Fibroblast of lung (primary cell): ENCODE measurements around the gene CLDN10. TPM values are rescaled to one million over a fixed set of nuclear protein-coding genes. Genes with fewer than 3 reads are reported as not detected.

Source experiments
- DNase-seq, 2 donors: peaks; one replicate each; pipeline versions ENCODE4 v3.0.0 to v3.0.0-alpha.2; 2010; ENCODE audit warnings: low read depth in 2 of 2
- H2AFZ ChIP-seq: 2 replicates; pipeline ENCODE4 v1.5.1; 2012; ENCODE audit warnings: low read length, control low read depth, inconsistent platforms
- H3K27ac ChIP-seq: 2 replicates; pipeline ENCODE4 v1.5.1; 2011; ENCODE audit warnings: low read length, control low read depth; ENCODE audit not compliant: insufficient read depth
- H3K27me3 ChIP-seq: 2 replicates; pipeline ENCODE4 v1.5.1; 2011; ENCODE audit warnings: mild to moderate bottlenecking, low read length; ENCODE audit not compliant: control insufficient read depth, insufficient read depth
- H3K36me3 ChIP-seq: 2 replicates; pipeline ENCODE4 v1.5.1; 2011; ENCODE audit warnings: low read length; ENCODE audit not compliant: control insufficient read depth, insufficient read depth
- H3K4me1 ChIP-seq: 2 replicates; pipeline ENCODE4 v1.5.1; 2011; ENCODE audit warnings: low read length; ENCODE audit not compliant: control insufficient read depth, insufficient read depth; ENCODE audit errors: extremely low read depth
- H3K4me2 ChIP-seq: 2 replicates; pipeline ENCODE4 v1.5.1; 2011; ENCODE audit warnings: low read length, control low read depth; ENCODE audit not compliant: insufficient read depth; ENCODE audit errors: extremely low read depth
- H3K4me3 ChIP-seq, 4 experiments: fragments of 200-600 bp in 1 of 4; sonication (generic) in 1 of 4; replicated peaks in 1 of 4; 2 replicates each; pipeline ENCODE4 v1.5.1; 2011 to 2016; ENCODE audit warnings: low read length in 4 of 4, low read depth in 3 of 4, mild to moderate bottlenecking in 3 of 4, control low read depth in 2 of 4, inconsistent platforms in 1 of 4, mixed read lengths in 1 of 4; ENCODE audit not compliant: insufficient read depth in 1 of 4; ENCODE audit errors: control extremely low read depth in 1 of 4
- H3K79me2 ChIP-seq: 2 replicates; pipeline ENCODE4 v1.5.1; 2012; ENCODE audit warnings: mild to moderate bottlenecking, low read length, inconsistent platforms; ENCODE audit not compliant: control insufficient read depth, insufficient read depth
- H3K9ac ChIP-seq: 2 replicates; pipeline ENCODE4 v1.5.1; 2011; ENCODE audit warnings: mild to moderate bottlenecking, low read length, control low read depth; ENCODE audit not compliant: insufficient read depth
- H3K9me3 ChIP-seq: 2 replicates; pipeline ENCODE4 v1.5.1; 2012; ENCODE audit warnings: low read depth, low read length; ENCODE audit not compliant: control insufficient read depth, insufficient read depth
- H4K20me1 ChIP-seq: 2 replicates; pipeline ENCODE4 v1.5.1; 2011; ENCODE audit warnings: low read length; ENCODE audit not compliant: control insufficient read depth, insufficient read depth; ENCODE audit errors: extremely low read depth
- CTCF ChIP-seq, 2 donors: IDR thresholded peaks in 1 of 2; conservative IDR thresholded peaks in 1 of 2; 1 replicate in 1 of 2; 2 replicates in 1 of 2; pipeline ENCODE4 v1.5.1; 2011 to 2012; ENCODE audit warnings: low read length in 2 of 2, control low read depth in 1 of 2, inconsistent platforms in 1 of 2, low read depth in 1 of 2, mild to moderate bottlenecking in 1 of 2
- EZH2 ChIP-seq: IDR thresholded peaks from 2 replicates; pipeline ENCODE4 v1.5.1; 2012; ENCODE audit warnings: low read length, control low read depth, mild to moderate bottlenecking; ENCODE audit errors: missing control alignments
- polyA plus RNA-seq, 2 donors: library from polyadenylated mRNA; depleted of rRNA in 1 of 2; stranded (reverse) in 1 of 2; unstranded in 1 of 2; fragments of >200 nt; gene quantifications; 2 replicates each; pipeline ENCODE4 v1.2.1, GENCODE V29; 2011 to 2012; ENCODE audit warnings: missing spikeins in 1 of 2
- total RNA-seq: library from RNA; depleted of rRNA; stranded (reverse); fragments of >200 nt; gene quantifications from 2 replicates; pipeline ENCODE4 v1.2.1, GENCODE V29; 2014

The CLDN10 gene
- total and polyA plus RNA-seq, 2 donors (not counting 1 experiment from before 2014, with no cell fraction given) = not detected

GRCh38 chr13:95527955-95528354 is 24.6 kb upstream of the CLDN10 start:
- Histone ChIP-seq H3K4me2 (no peak overlapping the region), H2AFZ (no peak overlapping the region), H3K4me1 (no peaks in the 10 kb centered on the region), H3K36me3 (no peaks in the 10 kb centered on the region), H3K79me2 (no peaks in the 10 kb centered on the region), H4K20me1 (no peaks in the 10 kb centered on the region), H3K27me3 (no peaks in the 10 kb centered on the region), H3K9me3 (no peaks in the 10 kb centered on the region), H3K27ac (no peak overlapping the region), H3K9ac (no peak overlapping the region), H3K4me3 (no peak overlapping the region)
- DNase-seq = no peak
- TF ChIP-seq EZH2 = no peak
- TF ChIP-seq CTCF (conservative IDR thresholded peaks at IDR 0.05 in 1 of 2, IDR thresholded peaks at IDR 0.05 in 1 of 2; ENCODE audit: low read depth in 1 of 2, low read length in 2 of 2) = no peak

- no peaks in the 10 kb centered on the region for H3K36me3 ChIP-seq
- H3K27ac ChIP-seq = no peak overlapping the region
- no peak overlapping the region for H2AFZ ChIP-seq
- no peaks in the 10 kb centered on the region for H3K79me2 ChIP-seq
- no peaks in the 10 kb centered on the region for H3K9me3 ChIP-seq
- DNase-seq = peak; percentile 60 to 86
- H3K27me3 ChIP-seq = no peaks in the 10 kb centered on the region
- no peak overlapping the region for H3K9ac ChIP-seq
- TF ChIP-seq EZH2 (no peak), CTCF (conservative IDR thresholded peaks at IDR 0.05 in 1 of 2, IDR thresholded peaks at IDR 0.05 in 1 of 2; ENCODE audit: low read depth in 1 of 2, low read length in 2 of 2) (no peak)
- H4K20me1 ChIP-seq = no peaks in the 10 kb centered on the region
- no peaks in the 10 kb centered on the region for H3K4me1 ChIP-seq
- H3K4me3 ChIP-seq = no peak overlapping the region
- no peak overlapping the region for H3K4me2 ChIP-seq
Observed at GRCh38 chr13:95530178-95530577, 22.3 kb upstream of the CLDN10 start.

DNA sequence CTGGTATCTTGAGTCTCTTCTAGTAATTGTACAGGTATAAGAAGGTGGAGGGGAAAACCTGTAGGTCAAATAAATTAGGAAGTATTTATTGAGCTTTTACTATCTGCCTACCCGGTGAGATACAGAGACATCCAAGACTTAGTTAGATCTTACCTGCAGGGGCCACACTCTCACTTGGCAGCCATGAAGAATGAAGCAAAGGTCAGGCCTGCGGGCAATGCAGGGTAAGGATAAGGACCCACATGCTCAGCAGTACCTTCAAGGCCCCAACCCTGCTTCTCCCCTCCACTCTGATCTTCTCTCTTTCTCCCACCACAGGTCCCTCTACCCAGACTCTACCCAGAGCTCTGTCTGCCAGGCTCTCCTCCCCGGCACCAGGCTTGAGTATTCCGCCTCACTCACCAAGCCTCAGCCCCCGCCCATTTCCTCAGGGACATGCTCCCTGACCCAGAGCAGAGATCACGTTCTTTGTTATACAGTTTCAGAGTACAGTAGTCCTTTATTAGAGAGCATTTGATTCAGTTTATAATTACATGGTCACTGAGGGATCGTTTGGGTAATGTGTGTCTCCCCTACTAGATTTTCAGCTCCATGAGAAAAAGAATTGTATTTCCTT is 18.9 kb upstream of the CLDN10 start:
- no peaks in the 10 kb centered on the region for H3K27me3 ChIP-seq
- no peak overlapping the region for H3K9ac ChIP-seq
- no peaks in the 10 kb centered on the region for H4K20me1 ChIP-seq
- H3K4me2 ChIP-seq = no peak overlapping the region
- H3K9me3 ChIP-seq = no peaks in the 10 kb centered on the region
- no peak for DNase-seq
- H3K36me3 ChIP-seq = no peaks in the 10 kb centered on the region
- H3K27ac ChIP-seq = no peak overlapping the region
- H3K4me1 ChIP-seq = no peaks in the 10 kb centered on the region
- H3K79me2 ChIP-seq = no peaks in the 10 kb centered on the region
- no peak for TF ChIP-seq CTCF (conservative IDR thresholded peaks at IDR 0.05 in 1 of 2, IDR thresholded peaks at IDR 0.05 in 1 of 2; ENCODE audit: low read depth in 1 of 2, low read length in 2 of 2)
- no peak for TF ChIP-seq EZH2
- no peak overlapping the region for H3K4me3 ChIP-seq
- H2AFZ ChIP-seq = no peak overlapping the region
